H9 (cell line): ENCODE data around the gene RBM34. TPM values are rescaled to one million over a fixed set of nuclear protein-coding genes. Genes with fewer than 3 reads are reported as not detected.

Source experiments
- DNase-seq: peaks from one replicate; pipeline ENCODE4 v3.0.0-alpha.2; 2017
- H2AFZ ChIP-seq: one replicate; pipeline ENCODE4 v1.6.1; 2013; ENCODE audit warnings: mild to moderate bottlenecking, low read length, control low read depth, moderate library complexity
- H2AK5ac ChIP-seq: 2 replicates; pipeline ENCODE4 v1.6.1; 2013; ENCODE audit warnings: low read length, control low read depth, mixed read lengths; ENCODE audit not compliant: insufficient read length
- H2BK120ac ChIP-seq: one replicate; pipeline ENCODE4 v1.6.1; 2013; ENCODE audit warnings: low read depth, mild to moderate bottlenecking, low read length, control low read depth, inconsistent platforms; ENCODE audit not compliant: poor library complexity, severe bottlenecking
- H2BK12ac ChIP-seq: 2 replicates; pipeline ENCODE4 v1.6.1; 2013; ENCODE audit warnings: low read length, control low read depth, mixed read lengths, low read depth; ENCODE audit not compliant: insufficient read length
- H2BK15ac ChIP-seq: 2 replicates; pipeline ENCODE4 v1.6.1; 2013; ENCODE audit warnings: low read depth, low read length, control low read depth
- H2BK20ac ChIP-seq: one replicate; pipeline ENCODE4 v1.6.1; 2013; ENCODE audit warnings: low read depth, mild to moderate bottlenecking, low read length, control low read depth, inconsistent platforms; ENCODE audit not compliant: poor library complexity, severe bottlenecking
- H2BK5ac ChIP-seq: 2 replicates; pipeline ENCODE4 v1.6.1; 2013; ENCODE audit warnings: low read length, control low read depth, mixed read lengths; ENCODE audit not compliant: insufficient read length
- H3K14ac ChIP-seq: 2 replicates; pipeline ENCODE4 v1.6.1; 2013; ENCODE audit warnings: low read length, control low read depth; ENCODE audit not compliant: insufficient read depth
- H3K18ac ChIP-seq: 2 replicates; pipeline ENCODE4 v1.6.1; 2013; ENCODE audit warnings: low read depth, mild to moderate bottlenecking, mixed read lengths, low read length, control low read depth; ENCODE audit not compliant: insufficient read length
- H3K23ac ChIP-seq: 2 replicates; pipeline ENCODE4 v1.6.1; 2013; ENCODE audit warnings: low read length, control low read depth, mixed read lengths, low read depth; ENCODE audit not compliant: insufficient read length
- H3K23me2 ChIP-seq: 2 replicates; pipeline ENCODE4 v1.6.1; 2013; ENCODE audit warnings: low read depth, mild to moderate bottlenecking, mixed read lengths, low read length, control low read depth; ENCODE audit not compliant: insufficient read length, poor library complexity, severe bottlenecking
- H3K27ac ChIP-seq: 2 replicates; pipeline ENCODE4 v1.5.1; 2013; ENCODE audit warnings: low read length, control low read depth, mixed read lengths, low read depth; ENCODE audit not compliant: insufficient read length
- H3K27me3 ChIP-seq: 2 replicates; pipeline ENCODE4 v1.6.1; 2013; ENCODE audit warnings: low read length, control low read depth, inconsistent platforms; ENCODE audit not compliant: insufficient read depth
- H3K4ac ChIP-seq: 2 replicates; pipeline ENCODE4 v1.6.1; 2013; ENCODE audit warnings: low read depth, mild to moderate bottlenecking, control low read depth, inconsistent platforms, low read length, moderate library complexity
- H3K4me1 ChIP-seq: 2 replicates; pipeline ENCODE4 v1.6.1; 2013; ENCODE audit warnings: low read length, control low read depth, inconsistent platforms; ENCODE audit not compliant: insufficient read depth
- H3K4me2 ChIP-seq: 2 replicates; pipeline ENCODE4 v1.6.1; 2013; ENCODE audit warnings: low read length, control low read depth, mixed read lengths; ENCODE audit not compliant: insufficient read length, insufficient read depth
- H3K56ac ChIP-seq: 2 replicates; pipeline ENCODE4 v1.6.1; 2013; ENCODE audit warnings: low read depth, mild to moderate bottlenecking, mixed read lengths, low read length, control low read depth; ENCODE audit not compliant: insufficient read length
- H3K79me1 ChIP-seq: 2 replicates; pipeline ENCODE4 v1.6.1; 2013; ENCODE audit warnings: low read depth, mild to moderate bottlenecking, moderate library complexity, low read length, control low read depth, inconsistent platforms; ENCODE audit not compliant: insufficient read depth, poor library complexity, severe bottlenecking
- H3K79me2 ChIP-seq: 2 replicates; pipeline ENCODE4 v1.6.1; 2013; ENCODE audit warnings: low read length, control low read depth, inconsistent platforms; ENCODE audit not compliant: insufficient read depth
- H3K9ac ChIP-seq: 2 replicates; pipeline ENCODE4 v1.6.1; 2013; ENCODE audit warnings: low read length, control low read depth, mixed read lengths; ENCODE audit not compliant: insufficient read length; ENCODE audit errors: extremely low read depth
- H3K9me3 ChIP-seq: one replicate; pipeline ENCODE4 v1.6.1; 2013; ENCODE audit warnings: low read depth, low read length, inconsistent platforms; ENCODE audit not compliant: control insufficient read depth
- H3T11ph ChIP-seq: one replicate; pipeline ENCODE4 v1.6.1; 2013; ENCODE audit warnings: mild to moderate bottlenecking, low read length, control low read depth, inconsistent platforms
- H4K20me1 ChIP-seq: one replicate; pipeline ENCODE4 v1.6.1; 2013; ENCODE audit not compliant: control insufficient read depth, insufficient read length, insufficient read depth
- H4K5ac ChIP-seq: 2 replicates; pipeline ENCODE4 v1.6.1; 2013; ENCODE audit warnings: low read depth, mild to moderate bottlenecking, mixed read lengths, low read length, control low read depth; ENCODE audit not compliant: insufficient read length
- H4K8ac ChIP-seq: replicated peaks from 2 replicates; pipeline ENCODE4 v1.6.1; 2013; ENCODE audit warnings: low read length, control low read depth, mixed read lengths, low read depth; ENCODE audit not compliant: insufficient read length
- H4K91ac ChIP-seq: 2 replicates; pipeline ENCODE4 v1.6.1; 2013; ENCODE audit warnings: low read depth, mild to moderate bottlenecking, moderate library complexity, mixed read lengths, low read length, control low read depth; ENCODE audit not compliant: insufficient read length
- H3K27ac Mint-ChIP-seq, 3 experiments: 2 replicates in 2 of 3; 3 replicates in 1 of 3; pipeline ENCODE4 v1.8.0; 2020 to 2021; ENCODE audit warnings: mixed read lengths in 3 of 3, mild to moderate bottlenecking in 1 of 3, moderate library complexity in 1 of 3
- H3K27me3 Mint-ChIP-seq: 2 replicates; pipeline ENCODE4 v1.8.0; 2021; ENCODE audit warnings: low read depth, mild to moderate bottlenecking, moderate library complexity, mixed read lengths
- H3K36me3 Mint-ChIP-seq, 3 experiments: 2 replicates in 2 of 3; 3 replicates in 1 of 3; pipeline ENCODE4 v1.8.0; 2020 to 2021; ENCODE audit warnings: low read depth in 3 of 3, mixed read lengths in 3 of 3; ENCODE audit not compliant: insufficient read depth in 1 of 3
- H3K4me1 Mint-ChIP-seq, 2 experiments: 2 replicates each; pipeline ENCODE4 v1.8.0; 2020; ENCODE audit warnings: mixed read lengths in 2 of 2
- H3K4me3 Mint-ChIP-seq, 2 experiments: 2 replicates in 1 of 2; 3 replicates in 1 of 2; pipeline ENCODE4 v1.8.0; 2020 to 2021; ENCODE audit warnings: mild to moderate bottlenecking in 2 of 2, mixed read lengths in 2 of 2, moderate library complexity in 1 of 2
- H3K9me3 Mint-ChIP-seq, 2 experiments: 2 replicates in 1 of 2; 3 replicates in 1 of 2; pipeline ENCODE4 v1.8.0; 2020; ENCODE audit warnings: mild to moderate bottlenecking in 2 of 2, mixed read lengths in 2 of 2, moderate library complexity in 1 of 2
- WGBS: extraction: QIAGEN DNeasy Blood & Tissue Kit; methylation state at CpG from one replicate; pipeline ENCODE4 v1.1.7; 2013; ENCODE audit warnings: missing lambda C conversion rate, low lambda C conversion rate, mixed read lengths; ENCODE audit not compliant: insufficient read length; ENCODE audit errors: extremely low coverage; 5-methylcytosine and 5-hydroxymethylcytosine counted together
- total RNA-seq: library from RNA; stranded (reverse); gene quantifications from 2 replicates; pipeline ENCODE4 v1.2.1, GENCODE V29; 2021
- TF ChIP-seq, protein P1 (sequence below): fragments of 200-600 bp; sonication (generic); conservative IDR thresholded peaks from 3 replicates; pipeline ENCODE4 v1.8.0; 2021; ENCODE audit warnings: antibody characterized with exemption, mild to moderate bottlenecking

Gene RBM34
- total RNA-seq, 1 experiment from 2014 or later = 121 TPM

DNA sequence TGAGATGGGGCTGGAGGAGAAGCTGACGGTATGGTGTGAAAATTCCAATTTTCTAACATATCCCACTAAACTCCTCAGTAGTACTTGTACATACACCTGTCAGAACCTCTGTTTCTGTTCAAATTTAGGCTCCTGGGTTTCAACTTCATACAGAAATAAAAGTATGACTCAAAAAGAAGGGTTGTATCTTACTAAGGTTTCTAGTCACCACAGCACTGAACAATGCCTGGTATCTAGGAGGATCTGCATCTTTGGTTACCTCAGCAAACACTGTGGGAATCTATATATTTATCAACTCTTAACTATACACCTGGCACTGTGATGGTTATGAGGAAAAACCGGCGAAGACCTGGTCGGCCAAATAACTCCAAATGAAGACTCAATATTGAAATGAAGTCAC is 13.8 kb downstream of the RBM34 start:
- Histone ChIP-seq H3K79me2 (no peaks in the 10 kb centered on the region; the same call in 1 of the 2 replicates), H2BK20ac (no peak overlapping the region), H3K27ac (no peak overlapping the region), H4K91ac (no peak overlapping the region), H3K4me2 (no peak overlapping the region), H2BK5ac (no peak overlapping the region), H3K23ac (no peak overlapping the region), H3K4ac (no peak overlapping the region), H3T11ph (no peak overlapping the region), H4K20me1 (no peaks in the 10 kb centered on the region), H3K9me3 (no peaks in the 10 kb centered on the region), H2BK120ac (no peak overlapping the region), H4K5ac (no peak overlapping the region), H3K27me3 (no peaks in the 10 kb centered on the region), H2BK12ac (no peak overlapping the region), H3K18ac (no peak overlapping the region), H2AFZ (no peak overlapping the region), H3K23me2 (no peaks in the 10 kb centered on the region), H2BK15ac (no peak overlapping the region), H2AK5ac (no peak overlapping the region), H3K79me1 (peaks cover 8% of the 10 kb centered on the region), H4K8ac (no peak overlapping the region), H3K56ac (no peak overlapping the region), H3K14ac (no peak overlapping the region), H3K9ac (no peak overlapping the region), H3K4me1 (no peaks in the 10 kb centered on the region)
- Mint-ChIP-seq H3K4me3 (no peak overlapping the region), H3K4me1 (no peaks in the 10 kb centered on the region), H3K36me3 (peaks cover 43 to 86% (median 83%) of the 10 kb centered on the region in 3 experiments; a peak in 6 of 7 replicates), H3K27ac (no peak overlapping the region), H3K9me3 (no peaks in the 10 kb centered on the region), H3K27me3 (no peaks in the 10 kb centered on the region)
- no CpG with 5 or more reads among the region's 4 CpGs for WGBS
- TF ChIP-seq, protein P1, sequence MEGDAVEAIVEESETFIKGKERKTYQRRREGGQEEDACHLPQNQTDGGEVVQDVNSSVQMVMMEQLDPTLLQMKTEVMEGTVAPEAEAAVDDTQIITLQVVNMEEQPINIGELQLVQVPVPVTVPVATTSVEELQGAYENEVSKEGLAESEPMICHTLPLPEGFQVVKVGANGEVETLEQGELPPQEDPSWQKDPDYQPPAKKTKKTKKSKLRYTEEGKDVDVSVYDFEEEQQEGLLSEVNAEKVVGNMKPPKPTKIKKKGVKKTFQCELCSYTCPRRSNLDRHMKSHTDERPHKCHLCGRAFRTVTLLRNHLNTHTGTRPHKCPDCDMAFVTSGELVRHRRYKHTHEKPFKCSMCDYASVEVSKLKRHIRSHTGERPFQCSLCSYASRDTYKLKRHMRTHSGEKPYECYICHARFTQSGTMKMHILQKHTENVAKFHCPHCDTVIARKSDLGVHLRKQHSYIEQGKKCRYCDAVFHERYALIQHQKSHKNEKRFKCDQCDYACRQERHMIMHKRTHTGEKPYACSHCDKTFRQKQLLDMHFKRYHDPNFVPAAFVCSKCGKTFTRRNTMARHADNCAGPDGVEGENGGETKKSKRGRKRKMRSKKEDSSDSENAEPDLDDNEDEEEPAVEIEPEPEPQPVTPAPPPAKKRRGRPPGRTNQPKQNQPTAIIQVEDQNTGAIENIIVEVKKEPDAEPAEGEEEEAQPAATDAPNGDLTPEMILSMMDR = no peak
- DNase-seq = no peak
